Neural progenitor cell (in vitro differentiated cells): Measurements from ENCODE around the gene TNNT3. TPM values are rescaled to one million over a fixed set of nuclear protein-coding genes. Genes with fewer than 3 reads are reported as not detected.

ENCODE experiments used
- DNase-seq: peaks from one replicate; pipeline ENCODE4 v3.0.0-alpha.2; 2016; ENCODE audit warnings: low spot score
- H2AFZ ChIP-seq: fragments of 200-600 bp; sonication (generic); replicated peaks from 2 replicates; pipeline ENCODE4 v1.6.1; 2016; ENCODE audit warnings: antibody characterized with exemption
- H3F3A ChIP-seq: fragments of 200-600 bp; sonication (generic); 2 replicates; pipeline ENCODE4 v1.6.1; 2016; ENCODE audit warnings: antibody characterized with exemption, low read depth
- H3K27ac ChIP-seq: fragments of 200-600 bp; sonication (generic); 2 replicates; pipeline ENCODE4 v1.5.1; 2016; ENCODE audit warnings: mild to moderate bottlenecking
- H3K27me3 ChIP-seq: fragments of 200-600 bp; sonication (generic); 2 replicates; pipeline ENCODE4 v1.6.1; 2016; ENCODE audit warnings: mild to moderate bottlenecking, moderate library complexity
- H3K36me3 ChIP-seq: fragments of 200-600 bp; sonication (generic); 2 replicates; pipeline ENCODE4 v1.5.1; 2016
- H3K4me1 ChIP-seq: fragments of 200-600 bp; sonication (generic); 2 replicates; pipeline ENCODE4 v1.6.1; 2016; ENCODE audit warnings: mixed run types
- H3K4me2 ChIP-seq: fragments of 200-600 bp; sonication (generic); 2 replicates; pipeline ENCODE4 v1.6.1; 2016
- H3K4me3 ChIP-seq: fragments of 200-600 bp; sonication (generic); 2 replicates; pipeline ENCODE4 v1.5.1; 2016
- H3K79me2 ChIP-seq: fragments of 200-600 bp; sonication (generic); 2 replicates; pipeline ENCODE4 v1.6.1; 2016; ENCODE audit warnings: low read depth
- H3K9ac ChIP-seq: fragments of 200-600 bp; sonication (generic); 2 replicates; pipeline ENCODE4 v1.6.1; 2016
- H3K9me3 ChIP-seq: fragments of 200-600 bp; sonication (generic); 2 replicates; pipeline ENCODE4 v1.5.1; 2016; ENCODE audit warnings: low read depth
- H4K20me1 ChIP-seq: fragments of 200-600 bp; sonication (generic); 2 replicates; pipeline ENCODE4 v1.6.1; 2016; ENCODE audit warnings: low read depth
- H3K27ac Mint-ChIP-seq: 3 replicates; pipeline ENCODE4 v1.8.0; 2021; ENCODE audit warnings: mixed read lengths
- H3K27me3 Mint-ChIP-seq: 2 replicates; pipeline ENCODE4 v1.8.0; 2022; ENCODE audit warnings: low read depth, mild to moderate bottlenecking, inconsistent platforms, moderate library complexity, mixed read lengths; ENCODE audit not compliant: insufficient read depth
- H3K36me3 Mint-ChIP-seq: 3 replicates; pipeline ENCODE4 v1.8.0; 2021; ENCODE audit warnings: mixed read lengths
- H3K4me1 Mint-ChIP-seq: 3 replicates; pipeline ENCODE4 v1.8.0; 2021; ENCODE audit warnings: mixed read lengths
- H3K4me3 Mint-ChIP-seq: 3 replicates; pipeline ENCODE4 v1.8.0; 2021; ENCODE audit warnings: mild to moderate bottlenecking, moderate library complexity, mixed read lengths
- H3K9me3 Mint-ChIP-seq: 3 replicates; pipeline ENCODE4 v1.8.0; 2020; ENCODE audit warnings: mixed read lengths
- EZH2 ChIP-seq: fragments of 200-600 bp; sonication (generic); IDR thresholded peaks from 2 replicates; pipeline ENCODE4 v1.6.1; 2017; ENCODE audit warnings: antibody characterized with exemption, mild to moderate bottlenecking, moderate library complexity
- EZH2phosphoT487 ChIP-seq: fragments of 200-600 bp; sonication (generic); IDR thresholded peaks from 2 replicates; pipeline ENCODE4 v1.6.1; 2017; ENCODE audit warnings: antibody characterized with exemption
- total RNA-seq: library from RNA; depleted of rRNA; stranded (reverse); fragments of >200 nt; gene quantifications from 2 replicates; pipeline ENCODE4 v1.2.3, GENCODE V29; 2015; ENCODE audit warnings: low replicate concordance
- TF ChIP-seq, protein P1 (sequence below): fragments of 200-600 bp; sonication (generic); IDR thresholded peaks from 2 replicates; pipeline ENCODE4 v1.5.1; 2017; ENCODE audit warnings: antibody characterized with exemption, mild to moderate bottlenecking

The TNNT3 gene
- total RNA-seq, 1 donor from 2014 or later: 0.92 TPM

DNA sequence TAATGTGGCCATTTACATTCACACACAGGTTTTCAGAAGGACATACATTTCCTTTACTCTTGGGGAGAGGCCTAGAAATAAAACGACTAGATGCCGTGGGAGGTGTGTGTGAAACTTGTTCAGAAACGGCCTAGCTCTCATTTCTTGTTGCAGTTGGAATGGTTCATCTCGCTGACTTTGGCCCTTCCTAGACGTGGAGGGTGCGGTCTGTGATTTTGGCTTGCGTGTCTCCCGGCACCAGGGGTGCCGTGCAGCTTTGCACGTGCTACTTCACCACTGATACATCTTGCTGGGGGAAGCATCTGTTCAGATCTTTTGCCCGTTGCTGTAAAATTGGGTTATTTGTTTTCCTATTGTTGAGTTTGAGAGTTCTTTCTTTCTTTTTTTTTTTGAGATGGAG lies 24.7 kb upstream of the TNNT3 start:
- H3K27me3 Mint-ChIP-seq: peaks cover 5% of the 10 kb centered on the region
- H3K36me3 Mint-ChIP-seq: no peaks in the 10 kb centered on the region
- no peak for DNase-seq
- H3K4me3 Mint-ChIP-seq: no peak overlapping the region
- Histone ChIP-seq H2AFZ (no peak overlapping the region), H3K27ac (no peak overlapping the region), H3K27me3 (no peaks in the 10 kb centered on the region), H3K9me3 (no peaks in the 10 kb centered on the region), H3K4me3 (no peak overlapping the region), H3F3A (no peaks in the 10 kb centered on the region), H3K4me2 (no peak overlapping the region), H3K79me2 (no peaks in the 10 kb centered on the region), H3K9ac (no peak overlapping the region), H3K4me1 (no peaks in the 10 kb centered on the region), H3K36me3 (no peaks in the 10 kb centered on the region), H4K20me1 (no peaks in the 10 kb centered on the region)
- no peak for TF ChIP-seq EZH2
- TF ChIP-seq EZH2phosphoT487: no peak
- TF ChIP-seq, protein P1, sequence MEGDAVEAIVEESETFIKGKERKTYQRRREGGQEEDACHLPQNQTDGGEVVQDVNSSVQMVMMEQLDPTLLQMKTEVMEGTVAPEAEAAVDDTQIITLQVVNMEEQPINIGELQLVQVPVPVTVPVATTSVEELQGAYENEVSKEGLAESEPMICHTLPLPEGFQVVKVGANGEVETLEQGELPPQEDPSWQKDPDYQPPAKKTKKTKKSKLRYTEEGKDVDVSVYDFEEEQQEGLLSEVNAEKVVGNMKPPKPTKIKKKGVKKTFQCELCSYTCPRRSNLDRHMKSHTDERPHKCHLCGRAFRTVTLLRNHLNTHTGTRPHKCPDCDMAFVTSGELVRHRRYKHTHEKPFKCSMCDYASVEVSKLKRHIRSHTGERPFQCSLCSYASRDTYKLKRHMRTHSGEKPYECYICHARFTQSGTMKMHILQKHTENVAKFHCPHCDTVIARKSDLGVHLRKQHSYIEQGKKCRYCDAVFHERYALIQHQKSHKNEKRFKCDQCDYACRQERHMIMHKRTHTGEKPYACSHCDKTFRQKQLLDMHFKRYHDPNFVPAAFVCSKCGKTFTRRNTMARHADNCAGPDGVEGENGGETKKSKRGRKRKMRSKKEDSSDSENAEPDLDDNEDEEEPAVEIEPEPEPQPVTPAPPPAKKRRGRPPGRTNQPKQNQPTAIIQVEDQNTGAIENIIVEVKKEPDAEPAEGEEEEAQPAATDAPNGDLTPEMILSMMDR: no peak
- H3K4me1 Mint-ChIP-seq: no peaks in the 10 kb centered on the region
- H3K27ac Mint-ChIP-seq: peak overlapping the region; percentile 79
- H3K9me3 Mint-ChIP-seq: no peaks in the 10 kb centered on the region

DNA sequence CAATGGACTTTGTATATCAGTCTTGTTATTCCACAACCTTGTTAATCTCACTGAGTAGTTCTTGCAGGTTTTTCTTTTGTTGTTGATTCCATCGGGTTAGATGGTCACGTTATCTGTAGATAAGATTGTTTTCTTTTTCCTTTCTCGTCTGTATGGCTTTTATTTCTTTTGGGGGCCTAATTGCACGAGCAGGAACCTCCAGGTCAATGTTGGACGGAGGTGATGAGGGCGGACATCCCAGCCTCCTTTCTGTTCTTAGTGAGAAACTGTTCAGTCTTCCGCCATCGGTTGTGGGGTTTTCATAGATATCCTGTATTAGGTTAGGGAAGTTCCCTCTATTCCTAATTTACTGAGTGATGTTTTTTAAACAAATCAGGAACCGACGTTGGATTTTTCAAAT lies 23.0 kb upstream of the TNNT3 start:
- Histone ChIP-seq H2AFZ (no peak overlapping the region), H3K36me3 (no peaks in the 10 kb centered on the region), H3F3A (no peaks in the 10 kb centered on the region), H3K9me3 (no peaks in the 10 kb centered on the region), H3K4me2 (no peak overlapping the region), H3K4me3 (no peak overlapping the region), H3K79me2 (no peaks in the 10 kb centered on the region), H3K27me3 (no peaks in the 10 kb centered on the region), H3K4me1 (no peaks in the 10 kb centered on the region), H3K27ac (no peak overlapping the region), H3K9ac (no peak overlapping the region), H4K20me1 (no peaks in the 10 kb centered on the region)
- Mint-ChIP-seq H3K36me3 (no peaks in the 10 kb centered on the region), H3K4me3 (no peak overlapping the region), H3K9me3 (no peaks in the 10 kb centered on the region), H3K27me3 (peaks cover 5% of the 10 kb centered on the region), H3K4me1 (no peaks in the 10 kb centered on the region), H3K27ac (no peak overlapping the region)
- no peak for DNase-seq
- TF ChIP-seq, protein P1: no peak
- no peak for TF ChIP-seq EZH2
- no peak for TF ChIP-seq EZH2phosphoT487

DNA sequence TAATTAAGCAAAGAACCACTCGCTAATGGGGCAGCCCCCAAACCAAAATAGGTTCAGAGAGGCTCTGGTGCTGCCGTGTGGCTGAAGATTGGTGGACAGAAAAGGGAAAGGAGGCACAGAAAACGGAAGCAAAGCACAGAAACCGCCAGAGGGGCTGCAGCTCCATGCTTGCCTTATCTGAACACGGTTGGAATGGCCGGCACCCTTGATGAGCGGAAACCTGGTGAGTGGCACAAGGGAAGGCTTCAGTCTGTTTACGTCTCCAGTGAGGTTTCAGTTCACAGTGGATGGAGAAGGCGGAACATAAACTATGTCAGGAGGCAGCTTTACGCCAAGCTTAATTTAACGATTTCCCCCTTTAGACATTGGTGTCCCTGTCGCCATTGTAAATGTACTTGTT lies 22.6 kb upstream of the TNNT3 start:
- DNase-seq: no peak
- Histone ChIP-seq H3K9me3 (no peaks in the 10 kb centered on the region), H3K79me2 (no peaks in the 10 kb centered on the region), H2AFZ (no peak overlapping the region), H3K4me3 (no peak overlapping the region), H3K9ac (no peak overlapping the region), H3K36me3 (no peaks in the 10 kb centered on the region), H3K4me1 (no peaks in the 10 kb centered on the region), H3K4me2 (no peak overlapping the region), H3K27me3 (no peaks in the 10 kb centered on the region), H3F3A (no peaks in the 10 kb centered on the region), H3K27ac (no peak overlapping the region), H4K20me1 (no peaks in the 10 kb centered on the region)
- H3K4me3 Mint-ChIP-seq: no peak overlapping the region
- H3K36me3 Mint-ChIP-seq: no peaks in the 10 kb centered on the region
- TF ChIP-seq, protein P1: no peak
- TF ChIP-seq EZH2 (no peak), EZH2phosphoT487 (no peak)
- H3K4me1 Mint-ChIP-seq: no peaks in the 10 kb centered on the region
- no peaks in the 10 kb centered on the region for H3K9me3 Mint-ChIP-seq
- peaks cover 5% of the 10 kb centered on the region for H3K27me3 Mint-ChIP-seq
- no peak overlapping the region for H3K27ac Mint-ChIP-seq

DNA sequence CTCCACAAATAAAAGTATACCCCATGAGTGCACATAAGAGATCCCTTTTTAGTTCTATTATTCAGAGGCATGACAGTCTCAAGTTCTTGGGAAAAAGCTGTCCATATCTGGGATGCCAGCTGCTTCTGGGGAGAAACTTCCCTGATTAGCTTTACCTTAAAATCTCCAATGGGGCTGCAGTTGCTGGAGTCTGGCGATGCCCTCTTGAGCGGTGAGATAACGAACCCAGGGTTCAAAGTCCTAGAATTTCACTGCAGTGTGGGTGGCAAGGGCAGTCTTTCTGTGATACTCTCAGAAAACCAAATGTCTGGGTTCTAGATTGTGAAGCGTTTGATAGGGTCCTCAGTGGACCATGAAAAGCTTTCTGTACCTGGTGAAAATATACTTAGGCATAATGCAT lies 20.4 kb upstream of the TNNT3 start:
- H2AFZ ChIP-seq: no peak overlapping the region
- no peaks in the 10 kb centered on the region for H3K27me3 ChIP-seq
- H3K27me3 Mint-ChIP-seq: peaks cover 6% of the 10 kb centered on the region
- TF ChIP-seq EZH2phosphoT487 (no peak), EZH2 (no peak)
- TF ChIP-seq, protein P1: no peak
- no peak overlapping the region for H3K27ac ChIP-seq
- H3K36me3 ChIP-seq: no peaks in the 10 kb centered on the region
- H3K27ac Mint-ChIP-seq: no peak overlapping the region
- H3K9me3 ChIP-seq: no peaks in the 10 kb centered on the region
- H3K9me3 Mint-ChIP-seq: no peaks in the 10 kb centered on the region
- no peaks in the 10 kb centered on the region for H3K36me3 Mint-ChIP-seq
- no peak overlapping the region for H3K4me3 Mint-ChIP-seq
- H3K4me1 ChIP-seq: no peaks in the 10 kb centered on the region
- no peak overlapping the region for H3K4me3 ChIP-seq
- no peaks in the 10 kb centered on the region for H4K20me1 ChIP-seq
- H3K4me1 Mint-ChIP-seq: no peaks in the 10 kb centered on the region
- H3K79me2 ChIP-seq: no peaks in the 10 kb centered on the region
- no peak overlapping the region for H3K4me2 ChIP-seq
- no peak for DNase-seq
- no peaks in the 10 kb centered on the region for H3F3A ChIP-seq
- no peak overlapping the region for H3K9ac ChIP-seq
